Forelimb muscle (tissue), 1 donor: Measurements from ENCODE around the gene LRP1B. TPM values are rescaled to one million over a fixed set of nuclear protein-coding genes. Genes with fewer than 3 reads are reported as not detected.
"Not testable (repeated sequence)": the region's sequence is repeated elsewhere in the genome, so short reads cannot be mapped to it uniquely, and the experiment has no call there.

Experiments
- DNase-seq: peaks from one replicate; pipeline ENCODE4 v3.0.0-alpha.2; 2013; ENCODE audit warnings: low read depth
- polyA plus RNA-seq: library from polyadenylated mRNA; unstranded; fragments of 120-200 nt; gene quantifications from one replicate; pipeline ENCODE4 v1.2.1, GENCODE V29; 2013; ENCODE audit not compliant: insufficient read length

Gene LRP1B
- polyA plus RNA-seq, 1 donor: 2.2 TPM

DNA sequence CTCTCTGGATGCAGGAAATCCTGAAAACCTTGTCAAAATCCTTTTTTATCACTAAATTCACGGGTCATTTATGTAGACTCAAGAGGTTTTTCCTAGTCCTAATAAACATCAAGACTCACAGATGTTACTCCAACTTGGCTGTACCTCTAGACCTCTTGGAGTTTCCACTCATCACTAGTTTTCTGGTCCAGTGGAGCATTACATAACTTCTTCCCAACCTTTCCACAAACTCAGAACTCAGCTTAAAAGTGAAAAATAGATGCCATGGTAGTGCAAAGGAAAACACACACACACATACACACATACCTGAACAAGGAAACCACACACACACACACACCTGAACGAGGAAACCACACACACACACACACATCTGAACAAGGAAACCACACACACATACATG, 807.2 kb downstream of the LRP1B start:
- no peak for DNase-seq

DNA sequence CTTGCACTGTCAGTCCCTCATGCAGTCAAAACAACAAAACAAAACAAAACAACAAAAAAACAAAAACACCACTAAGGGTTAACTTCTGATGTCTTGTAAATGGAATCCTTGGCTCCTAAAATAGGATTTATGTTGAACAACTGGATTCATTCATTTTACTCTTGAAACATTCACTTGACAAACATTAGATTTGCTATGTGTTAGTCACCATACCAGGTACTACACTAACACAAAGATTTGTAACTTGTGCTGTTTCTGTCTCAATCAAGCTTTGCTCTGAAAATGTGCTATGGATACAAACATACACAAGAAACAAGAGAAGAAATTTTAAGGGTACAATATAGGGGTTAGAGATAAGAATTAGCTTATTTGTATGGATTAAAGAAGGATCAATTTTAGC, 812.8 kb downstream of the LRP1B start:
- DNase-seq: no peak

DNA sequence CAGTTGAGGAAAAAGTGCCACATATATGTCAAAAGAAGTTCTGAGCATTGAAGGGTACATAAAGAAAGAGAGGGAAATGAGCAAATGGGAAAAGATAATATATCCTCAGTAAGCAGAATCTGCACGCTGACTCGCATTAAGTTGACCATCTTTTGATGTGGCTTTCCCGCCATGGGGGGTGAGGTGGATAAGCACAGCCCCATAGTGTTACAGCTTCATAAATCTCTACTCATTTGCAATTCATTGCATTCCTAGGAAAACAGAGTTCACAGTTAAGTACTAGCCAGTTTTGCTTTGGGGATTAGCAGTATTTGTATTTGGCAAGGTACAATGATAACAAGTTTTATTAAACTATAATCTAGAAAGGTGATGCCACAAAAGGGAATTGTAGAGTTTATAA, 814.2 kb downstream of the LRP1B start:
- no peak for DNase-seq

GRCh38 chr2:141316103-141316502, 814.7 kb downstream of the LRP1B start:
- no peak for DNase-seq

DNA sequence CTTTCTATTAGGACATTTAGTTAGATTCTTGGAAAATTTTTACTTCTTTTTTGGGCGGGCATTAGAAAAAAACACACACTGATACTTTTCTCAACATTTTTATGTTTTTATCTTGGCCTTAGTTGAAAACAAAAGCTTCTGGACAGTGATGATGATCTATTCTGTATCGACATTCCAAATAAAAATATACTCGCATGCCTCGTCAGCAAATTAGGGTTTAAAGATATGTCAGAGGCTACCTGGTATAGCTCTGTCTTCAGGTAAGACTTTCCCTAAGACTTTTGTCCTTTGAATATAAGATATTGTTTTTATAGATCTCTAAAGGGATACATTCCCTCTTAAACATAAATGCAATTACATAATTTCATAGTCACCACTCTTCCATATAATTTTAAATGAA, 816.8 kb downstream of the LRP1B start:
- no peak for DNase-seq

GRCh38 chr2:141311430-141311829, 819.4 kb downstream of the LRP1B start:
- no peak for DNase-seq

DNA sequence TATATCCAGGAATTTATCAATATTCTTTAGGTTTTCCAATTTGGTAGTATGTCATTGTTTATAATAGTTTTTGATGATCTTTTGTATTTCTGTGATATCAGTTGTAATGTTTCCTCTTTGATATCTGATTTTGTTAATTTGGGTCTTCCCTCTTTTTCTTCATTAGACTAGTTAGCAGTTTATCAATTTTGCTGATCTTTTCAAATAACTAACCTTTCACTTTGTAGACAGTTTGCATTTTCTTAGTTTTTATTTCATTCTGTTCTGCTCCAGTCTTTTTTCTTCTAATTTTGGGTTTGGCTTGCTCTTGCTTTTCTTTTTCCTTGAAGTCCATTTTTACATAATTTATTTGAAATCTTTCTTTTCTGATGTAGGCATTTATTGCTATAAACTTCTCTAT, 824.4 kb downstream of the LRP1B start:
- no peak for DNase-seq

- no peak for DNase-seq
Measured at GRCh38 chr2:141301551-141301950, 829.3 kb downstream of the LRP1B start.

DNA sequence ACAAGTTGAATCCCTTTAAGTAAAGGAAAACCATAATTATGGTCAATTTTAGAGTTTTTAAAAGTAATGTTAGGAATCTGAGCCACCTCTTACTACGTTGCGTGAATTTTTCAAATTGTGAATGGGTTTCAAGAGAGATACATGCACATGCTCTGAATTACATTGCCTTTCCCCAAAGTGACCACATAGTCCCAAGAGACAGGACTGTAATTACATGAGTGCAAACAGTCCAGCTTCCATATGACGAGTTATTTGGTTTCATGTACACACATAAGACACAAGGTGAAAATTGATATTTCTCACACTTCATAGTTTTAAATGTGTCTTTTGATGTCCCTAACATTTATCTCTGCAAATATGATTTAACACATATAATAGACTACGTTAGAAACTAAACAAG, 850.8 kb downstream of the LRP1B start:
- DNase-seq: no peak

DNA sequence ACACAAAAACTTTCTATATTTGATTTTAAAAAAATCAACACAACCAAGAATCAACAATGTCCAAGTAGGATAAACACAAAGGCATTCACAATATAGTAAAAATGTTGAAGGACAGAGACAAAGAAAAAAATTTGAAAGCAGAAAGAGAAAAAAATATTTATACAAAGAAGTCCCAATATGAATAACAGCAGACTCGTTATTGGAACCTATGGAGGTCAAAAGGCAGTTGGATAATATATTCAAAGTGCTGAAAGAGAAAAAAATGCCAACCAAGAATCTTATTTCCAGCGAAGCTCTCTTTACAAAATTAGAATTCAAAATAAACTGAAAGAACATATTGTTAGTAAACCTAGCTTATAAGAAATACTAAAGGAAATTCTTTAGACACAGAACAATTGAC, 859.5 kb downstream of the LRP1B start:
- DNase-seq: no peak

GRCh38 chr2:141264848-141265247, 866.0 kb downstream of the LRP1B start:
- no peak for DNase-seq

- no peak for DNase-seq
Measured at GRCh38 chr2:141260911-141261310, 869.9 kb downstream of the LRP1B start.

DNA sequence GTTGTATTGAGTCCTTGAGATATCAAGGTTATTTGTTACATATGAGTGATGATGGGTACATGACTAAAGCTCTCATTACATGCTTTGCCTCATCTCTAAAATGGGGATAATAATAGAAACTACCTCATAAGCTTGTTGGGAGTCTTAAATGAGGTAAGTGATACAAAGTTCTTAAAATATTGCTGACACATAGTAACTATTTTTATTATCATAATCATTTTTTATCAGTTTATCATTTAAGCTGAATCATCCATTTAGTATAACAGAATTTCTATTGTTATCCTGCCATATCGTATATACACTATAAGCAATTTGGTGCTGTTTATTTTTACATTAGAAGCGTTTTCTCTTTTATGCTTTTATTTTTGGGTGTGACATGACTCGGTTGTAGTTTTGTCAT, 871.1 kb downstream of the LRP1B start:
- DNase-seq: no peak

GRCh38 chr2:141242008-141242407, 888.8 kb downstream of the LRP1B start:
- DNase-seq: no peak

- no peak for DNase-seq
Measured at GRCh38 chr2:141226560-141226959, 904.3 kb downstream of the LRP1B start.

DNA sequence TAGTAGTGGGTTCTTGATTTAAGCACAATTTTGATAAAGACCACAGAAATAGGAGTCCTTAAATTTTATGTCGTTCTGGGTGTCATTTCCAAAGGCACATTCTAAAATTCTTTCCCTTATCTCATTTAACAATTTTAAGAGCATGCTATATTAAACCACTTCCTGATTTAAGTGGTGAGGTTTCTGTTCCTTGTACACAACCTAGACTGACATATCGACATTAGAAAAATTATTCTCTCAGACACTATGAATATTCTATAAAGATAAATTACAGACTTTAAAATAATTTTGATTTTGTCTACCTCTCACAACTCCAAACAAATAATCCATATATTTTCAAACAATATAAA, 923.8 kb downstream of the LRP1B start:
- DNase-seq: no peak

- DNase-seq: no peak
Measured at GRCh38 chr2:141201016-141201565, 929.7 kb downstream of the LRP1B start.

GRCh38 chr2:141200191-141200590, 930.6 kb downstream of the LRP1B start:
- DNase-seq: no peak

DNA sequence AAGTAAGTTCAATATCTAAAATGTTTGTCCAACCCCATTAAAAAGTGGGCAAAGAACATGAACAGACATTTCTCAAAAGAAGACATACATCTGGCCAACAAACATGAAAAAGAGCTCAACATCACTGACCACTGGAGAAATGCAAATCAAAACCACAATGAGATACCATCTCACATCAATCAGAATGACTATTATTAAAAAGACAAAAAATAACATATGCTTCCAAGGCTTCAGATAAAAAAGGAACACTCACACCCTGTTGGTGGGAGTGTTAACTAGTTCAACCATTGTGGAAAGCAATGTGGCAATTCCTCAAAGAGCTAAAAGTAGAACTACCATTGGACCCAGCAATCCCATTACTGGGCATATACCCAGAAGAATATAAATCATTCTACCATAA, 931.1 kb downstream of the LRP1B start:
- no peak for DNase-seq

DNA sequence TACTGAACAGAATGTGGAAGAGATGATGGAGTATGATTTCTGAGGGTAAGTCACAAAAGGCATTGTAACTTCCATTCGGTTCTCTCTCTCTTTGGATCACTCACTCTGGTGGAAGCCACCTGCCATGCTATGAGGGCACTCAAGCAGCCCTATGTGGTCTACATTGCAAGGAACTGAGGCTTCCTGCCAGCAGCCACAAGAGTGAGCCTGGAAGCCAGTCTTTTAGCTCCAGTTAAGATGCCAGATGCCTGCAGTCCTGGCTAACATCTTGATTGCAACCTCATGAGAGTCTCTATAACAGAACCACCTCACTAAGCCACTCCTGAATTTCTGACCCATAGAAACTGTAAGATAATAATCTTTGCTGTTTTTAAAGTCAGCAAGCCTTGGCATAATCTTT, 935.7 kb downstream of the LRP1B start:
- DNase-seq: no peak

GRCh38 chr2:141187075-141187439, 943.8 kb downstream of the LRP1B start:
- no peak for DNase-seq

DNA sequence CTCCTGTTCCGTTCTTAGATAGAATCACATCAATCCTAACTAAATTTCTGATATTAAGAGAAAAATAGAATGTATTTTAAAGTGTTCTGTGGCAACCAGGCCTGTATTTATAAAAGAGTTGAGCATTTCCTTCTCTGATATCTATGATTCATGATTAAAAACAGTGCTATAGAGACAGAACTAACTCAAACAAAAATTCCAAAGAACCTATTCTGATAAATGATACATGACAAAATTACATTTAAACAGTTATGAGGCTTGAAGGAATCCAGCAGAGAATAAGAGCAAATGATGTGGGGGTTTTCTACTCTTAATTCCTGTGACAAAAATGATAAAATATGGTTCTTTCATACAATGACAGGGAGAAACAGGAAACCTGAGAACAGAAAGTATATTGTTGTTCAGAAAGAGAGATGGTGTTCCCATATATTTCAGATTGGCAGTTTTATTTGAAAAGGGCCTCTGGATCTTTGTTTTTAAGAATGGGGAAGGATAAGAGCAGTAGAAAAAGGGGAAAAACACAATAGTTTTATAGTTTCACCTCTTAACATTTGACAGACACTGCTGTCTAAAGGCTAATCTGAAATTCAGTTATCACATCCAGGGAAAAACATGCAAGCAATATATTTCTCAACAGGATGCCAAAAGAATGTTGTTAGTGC, 944.3 kb downstream of the LRP1B start:
- no peak for DNase-seq

DNA sequence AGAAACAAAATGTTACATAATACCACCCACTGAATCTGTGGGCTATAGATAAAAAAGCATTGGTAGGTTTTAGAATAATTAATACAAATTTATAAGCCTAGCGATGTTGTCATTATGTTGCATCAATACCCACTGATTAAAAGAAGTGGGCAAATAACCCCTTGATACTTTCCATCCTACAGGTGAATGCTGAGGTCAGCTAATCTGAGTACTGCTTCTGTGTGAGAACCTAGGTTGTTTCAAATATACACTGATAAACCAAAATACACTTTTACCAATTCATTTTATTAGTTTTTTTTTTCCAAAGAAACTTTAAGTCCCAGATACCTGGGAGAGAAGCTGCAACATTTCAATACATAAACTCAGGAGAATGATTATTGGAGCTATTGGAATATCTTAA, 948.6 kb downstream of the LRP1B start:
- no peak for DNase-seq

GRCh38 chr2:141169117-141169516, 961.7 kb downstream of the LRP1B start:
- DNase-seq: not testable (repeated sequence)
